AG20443 (cell line): ENCODE results near the gene GRHPR.

ENCODE experiments used
- DNase-seq: peaks from one replicate; pipeline ENCODE4 v3.0.0; 2012; ENCODE audit warnings: low spot score, mixed read lengths

The GRHPR gene

GRCh38 chr9:37398464-37399025 lies 24.0 kb upstream of the GRHPR start:
- no peak for DNase-seq

- DNase-seq: no peak
These were observed 23.2 kb upstream of the GRHPR start for GRCh38 chr9:37399336-37399735.

GRCh38 chr9:37404590-37404989 lies 17.9 kb upstream of the GRHPR start:
- DNase-seq: no peak

- no peak for DNase-seq
These were observed 17.1 kb upstream of the GRHPR start for GRCh38 chr9:37405350-37405749.

- no peak for DNase-seq
These were observed 16.6 kb upstream of the GRHPR start for GRCh38 chr9:37405764-37406380.

GRCh38 chr9:37406603-37407401 lies 15.7 kb upstream of the GRHPR start:
- no peak for DNase-seq

- no peak for DNase-seq
These were observed 15.0 kb upstream of the GRHPR start for GRCh38 chr9:37407468-37407867.

- no peak for DNase-seq
These were observed 13.4 kb upstream of the GRHPR start for GRCh38 chr9:37408933-37409710.

- DNase-seq: no peak
These were observed 12.1 kb upstream of the GRHPR start for GRCh38 chr9:37410354-37410861.

- DNase-seq: peak; percentile 54
These were observed 11.3 kb upstream of the GRHPR start for GRCh38 chr9:37410969-37411785.

- peak; percentile 38 for DNase-seq
These were observed 9.9 kb upstream of the GRHPR start for GRCh38 chr9:37412431-37413151.

GRCh38 chr9:37413311-37413710 lies 9.2 kb upstream of the GRHPR start:
- DNase-seq: no peak

GRCh38 chr9:37414503-37414943 lies 8.0 kb upstream of the GRHPR start:
- no peak for DNase-seq

- peak; percentile 83 for DNase-seq
These were observed 7.3 kb upstream of the GRHPR start for GRCh38 chr9:37415011-37415719.

- DNase-seq: no peak
These were observed 5.2 kb upstream of the GRHPR start for GRCh38 chr9:37417252-37417803.

GRCh38 chr9:37417857-37418618 lies 4.5 kb upstream of the GRHPR start:
- no peak for DNase-seq

GRCh38 chr9:37419204-37419603 lies 3.3 kb upstream of the GRHPR start:
- DNase-seq: no peak

GRCh38 chr9:37420271-37421215 lies 2.0 kb upstream of the GRHPR start:
- no peak for DNase-seq
